Left colon (tissue), 2 donors: ENCODE data around the gene DUOXA1. TPM values are rescaled to one million over a fixed set of nuclear protein-coding genes. Genes with fewer than 3 reads are reported as not detected.
"Not testable (repeated sequence)": the region's sequence is repeated elsewhere in the genome, so short reads cannot be mapped to it uniquely, and the experiment has no call there.

Experiments
- ATAC-seq: fragments of 200-7000 bp; cut with Tn5 transposase; one replicate; pipeline ENCODE4 v1.9.1; 2020; ENCODE audit warnings: mild to moderate bottlenecking, moderate library complexity
- DNase-seq, 2 donors: peaks; one replicate each; pipeline ENCODE4 v3.0.0-alpha.2; 2020
- intact Hi-C, 2 donors: fragments of 100-400 bp; cut with DNase I in 1 of 2; cut with micrococcal nuclease in 1 of 2; formaldehyde crosslinking; loops; one replicate each; pipeline versions ENCODE4 v1.11.2 to v1.14.0; 2022; cut with DNase I, micrococcal nuclease
- total RNA-seq, 2 donors: library from RNA; stranded (reverse); fragmentation: NEBNext Ultra II Directional; extraction: Animal tissue kit (Norgen Biotek cat#: 25700); gene quantifications; one replicate each; pipeline ENCODE4 v1.2.1, GENCODE V29; 2021
- donor health status: DM: no; HTN: no; CAD: no.
- donor health status: DM: yes; HTN: yes; CAD: no.

Gene DUOXA1
- total RNA-seq, 2 donors from 2014 or later = 0.67 to 1.6 TPM

- DNase-seq, ATAC-seq, intact Hi-C loops: not testable (repeated sequence)
Observed at GRCh38 chr15:45079201-45079600, 50.5 kb downstream of the DUOXA1 start.

GRCh38 chr15:45077391-45077790 is 52.3 kb downstream of the DUOXA1 start:
- DNase-seq = peak in 1 of 2 donors; percentile 47
- intact Hi-C loops = not testable (repeated sequence)
- peak; percentile 36 for ATAC-seq

GRCh38 chr15:45075440-45076320 is 54.0 kb downstream of the DUOXA1 start:
- intact Hi-C loops, DNase-seq: not testable (repeated sequence)
- ATAC-seq = peak; percentile 71

GRCh38 chr15:45073602-45074001 is 56.1 kb downstream of the DUOXA1 start:
- ATAC-seq = peak; percentile 58
- intact Hi-C loops, DNase-seq: not testable (repeated sequence)

- ATAC-seq = not testable (repeated sequence)
Observed at GRCh38 chr15:45069942-45070360, 59.7 kb downstream of the DUOXA1 start.

More at GRCh38 chr15:45069942-45070360, 59.7 kb downstream of the DUOXA1 start:
- intact Hi-C loops, DNase-seq: not testable (repeated sequence)

Other genes with a start within 250 kb of the DUOXA1 start
- gene TERB2, start 173.2 kb downstream of the DUOXA1 start, total RNA-seq = not detected
- 10 to 100 TPM; 13.2 to 23.3 TPM for gene SORD, start 106.7 kb downstream of the DUOXA1 start, total RNA-seq
- gene DUOX2, start 15.7 kb downstream of the DUOXA1 start, total RNA-seq = 10 to 100 TPM in 1 of 2 donors, 1 to 10 TPM in 1; 3.9 to 30.4 TPM
- gene DUOXA2, start 15.6 kb downstream of the DUOXA1 start, total RNA-seq = 1 to 10 TPM; 1.3 to 4.9 TPM
- gene DUOX1, start 115 bp upstream of the DUOXA1 start, total RNA-seq = under 1 TPM; 0.56 to 0.85 TPM
- 1 to 10 TPM; 5.6 to 8.3 TPM for gene SHF, start 58.1 kb upstream of the DUOXA1 start, total RNA-seq
- gene SLC28A2, start 122.4 kb upstream of the DUOXA1 start, total RNA-seq = 10 to 100 TPM; 39.0 to 44.9 TPM
- 10 to 100 TPM in 1 of 2 donors, 1 to 10 TPM in 1; 3.5 to 12.0 TPM for gene GATM, start 248.7 kb upstream of the DUOXA1 start, total RNA-seq